Endodermal cell (in vitro differentiated cells): ENCODE measurements around the gene FAM98C. TPM values are rescaled to one million over a fixed set of nuclear protein-coding genes. Genes with fewer than 3 reads are reported as not detected.

Experiments used
- DNase-seq: peaks from one replicate; pipeline ENCODE4 v3.0.0-alpha.2; 2017
- H3K27ac ChIP-seq: 2 replicates; pipeline ENCODE4 v1.5.1; 2013; ENCODE audit warnings: mild to moderate bottlenecking, low read depth, low read length, moderate library complexity
- H3K27me3 ChIP-seq: 2 replicates; pipeline ENCODE4 v1.6.1; 2013; ENCODE audit warnings: mild to moderate bottlenecking, low read length, moderate library complexity; ENCODE audit not compliant: insufficient read depth, control insufficient read depth, poor library complexity, severe bottlenecking
- H3K36me3 ChIP-seq: 2 replicates; pipeline ENCODE4 v1.7.0; 2013; ENCODE audit warnings: mild to moderate bottlenecking, low read length, moderate library complexity; ENCODE audit not compliant: control insufficient read depth, insufficient read depth
- H3K4me1 ChIP-seq: one replicate; pipeline ENCODE4 v1.7.0; 2013; ENCODE audit warnings: low read length; ENCODE audit not compliant: control insufficient read depth, insufficient read depth
- H3K4me3 ChIP-seq: 2 replicates; pipeline ENCODE4 v1.5.1; 2013; ENCODE audit warnings: mild to moderate bottlenecking, low read length, moderate library complexity
- H3K9ac ChIP-seq: 2 replicates; pipeline ENCODE4 v1.6.1; 2013; ENCODE audit warnings: mild to moderate bottlenecking, low read length, moderate library complexity; ENCODE audit not compliant: poor library complexity, severe bottlenecking; ENCODE audit errors: extremely low read depth
- H3K9me3 ChIP-seq: 2 replicates; pipeline ENCODE4 v1.6.1; 2013; ENCODE audit warnings: mild to moderate bottlenecking, low read length, moderate library complexity; ENCODE audit not compliant: control insufficient read depth
- H3K27ac Mint-ChIP-seq: 2 replicates; pipeline ENCODE4 v1.8.0; 2020; ENCODE audit warnings: mixed read lengths
- H3K27me3 Mint-ChIP-seq: 2 replicates; pipeline ENCODE4 v1.8.0; 2021; ENCODE audit warnings: mild to moderate bottlenecking, mixed read lengths; ENCODE audit not compliant: insufficient read depth
- H3K36me3 Mint-ChIP-seq: 2 replicates; pipeline ENCODE4 v1.8.0; 2020; ENCODE audit warnings: low read depth, mixed read lengths
- H3K4me1 Mint-ChIP-seq: 2 replicates; pipeline ENCODE4 v1.8.0; 2020; ENCODE audit warnings: mixed read lengths
- H3K4me3 Mint-ChIP-seq: 2 replicates; pipeline ENCODE4 v1.8.0; 2020; ENCODE audit warnings: mild to moderate bottlenecking, moderate library complexity, mixed read lengths
- H3K9me3 Mint-ChIP-seq: 2 replicates; pipeline ENCODE4 v1.8.0; 2020; ENCODE audit warnings: mild to moderate bottlenecking, mixed read lengths
- CTCF ChIP-seq: fragments of 200-600 bp; sonication (generic); conservative IDR thresholded peaks from 2 replicates; pipeline ENCODE4 v1.5.0; 2021; ENCODE audit warnings: antibody characterized with exemption, mild to moderate bottlenecking
- WGBS, 2 experiments: methylation state at CpG; one replicate each; pipeline versions ENCODE4 v1.1.5 to v1.1.7; 2013; ENCODE audit warnings: missing lambda C conversion rate in 2 of 2, mixed read lengths in 1 of 2; ENCODE audit not compliant: insufficient coverage in 1 of 2, insufficient read length in 1 of 2; 5-methylcytosine and 5-hydroxymethylcytosine counted together
- total RNA-seq, 2 donors: library from RNA; stranded (reverse); fragmentation: NEBNext Ultra II Directional in 1 of 2; extraction: Animal tissue kit (Norgen Biotek cat#: 25700) in 1 of 2; gene quantifications; 2 replicates in 1 of 2; 3 replicates in 1 of 2; pipeline ENCODE4 v1.2.1, GENCODE V29; 2021

Gene FAM98C
- total RNA-seq, 2 donors from 2014 or later = 8.6 to 13.7 TPM

- Mint-ChIP-seq H3K4me1 (peaks cover 1% of the 10 kb centered on the region), H3K36me3 (no peaks in the 10 kb centered on the region), H3K9me3 (no peaks in the 10 kb centered on the region), H3K27ac (no peak overlapping the region), H3K4me3 (no peak overlapping the region), H3K27me3 (no peaks in the 10 kb centered on the region)
- DNase-seq = no peak
- Histone ChIP-seq H3K36me3 (no peaks in the 10 kb centered on the region), H3K27me3 (no peaks in the 10 kb centered on the region), H3K9ac (no peak overlapping the region), H3K27ac (no peak overlapping the region), H3K4me3 (no peak overlapping the region), H3K4me1 (no peaks in the 10 kb centered on the region), H3K9me3 (no peaks in the 10 kb centered on the region)
- WGBS, 2 experiments = 92% methylated on average over 8 of the region's 8 CpGs
- no peak for TF ChIP-seq CTCF
Measured at GRCh38 chr19:38451036-38451435, 48.1 kb downstream of the FAM98C start.

DNA sequence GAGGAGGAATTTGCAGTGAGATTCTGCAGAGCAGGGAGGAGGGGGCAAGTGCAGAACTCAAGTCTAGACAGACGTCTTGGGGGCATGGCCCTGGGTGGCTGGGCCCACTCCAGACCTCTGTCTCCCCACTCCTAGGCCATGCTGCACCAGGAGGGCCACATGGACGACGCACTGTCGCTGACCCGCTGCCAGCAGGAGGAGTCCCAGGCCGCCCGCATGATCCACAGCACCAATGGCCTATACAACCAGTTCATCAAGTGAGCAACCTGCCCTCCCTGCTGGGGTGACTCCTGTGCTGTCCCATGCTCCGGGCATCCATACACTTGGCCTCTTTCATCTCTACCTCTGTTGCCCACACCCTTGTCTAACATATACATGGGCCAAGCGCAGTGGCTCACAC lies 48.7 kb downstream of the FAM98C start:
- H3K27ac ChIP-seq = no peak overlapping the region
- no peak for DNase-seq
- Mint-ChIP-seq H3K27me3 (no peaks in the 10 kb centered on the region), H3K36me3 (no peaks in the 10 kb centered on the region), H3K4me1 (peaks cover 1% of the 10 kb centered on the region), H3K9me3 (no peaks in the 10 kb centered on the region), H3K4me3 (no peak overlapping the region), H3K27ac (no peak overlapping the region)
- 92 to 96% methylated on average over 7 to 9 of the region's 9 CpGs for whole genome bisulfite sequencing, 2 experiments
- H3K36me3 ChIP-seq = no peaks in the 10 kb centered on the region
- no peak for TF ChIP-seq CTCF
- no peaks in the 10 kb centered on the region for H3K4me1 ChIP-seq
- no peak overlapping the region for H3K4me3 ChIP-seq
- H3K9me3 ChIP-seq = no peaks in the 10 kb centered on the region
- H3K27me3 ChIP-seq = no peaks in the 10 kb centered on the region
- no peak overlapping the region for H3K9ac ChIP-seq

GRCh38 chr19:38452430-38453366 lies 49.8 kb downstream of the FAM98C start:
- 91 to 97% methylated on average over 22 to 42 of the region's 45 CpGs for WGBS, 2 experiments
- no peak overlapping the region for H3K27ac Mint-ChIP-seq
- Histone ChIP-seq H3K4me1 (no peaks in the 10 kb centered on the region), H3K4me3 (no peak overlapping the region), H3K9me3 (no peaks in the 10 kb centered on the region), H3K9ac (no peak overlapping the region), H3K36me3 (no peaks in the 10 kb centered on the region), H3K27ac (no peak overlapping the region), H3K27me3 (no peaks in the 10 kb centered on the region)
- no peaks in the 10 kb centered on the region for H3K27me3 Mint-ChIP-seq
- no peaks in the 10 kb centered on the region for H3K36me3 Mint-ChIP-seq
- H3K4me1 Mint-ChIP-seq = peaks cover 1% of the 10 kb centered on the region
- no peak for TF ChIP-seq CTCF
- H3K9me3 Mint-ChIP-seq = no peaks in the 10 kb centered on the region
- DNase-seq = peak; percentile 99
- no peak overlapping the region for H3K4me3 Mint-ChIP-seq
